ENCODE results near the gene SMC2. TPM values are rescaled to one million over a fixed set of nuclear protein-coding genes. Genes with fewer than 3 reads are reported as not detected.

SMC2 gene
- polyA plus RNA-seq (2013, experiment 1 of 4), result 34.2 TPM
- polyA plus RNA-seq (2013, experiment 2 of 4), result 35.1 TPM
- polyA plus RNA-seq (2013, experiment 3 of 4), result 25.9 TPM
- polyA plus RNA-seq (2013, experiment 4 of 4), result 27.2 TPM

- WGBS, 2 experiments, result 0 to 1% methylated on average over 58 of the region's 58 CpGs
- H3K4me1 ChIP-seq (ENCODE audit: control insufficient read depth, insufficient read depth, low read length), result peaks cover 7% of the 10 kb centered on the region
Observed at GRCh38 chr9:104093647-104094533, at the start of gene SMC2. Gene SMC2 (plus strand): TSS chr9:104094309. CDS start chr9:104095385, 1,076 bp downstream.

GRCh38 chr9:104068546-104068945, 25.6 kb upstream of the SMC2 start:
- H3K27me3 ChIP-seq (ENCODE audit: control insufficient read depth, insufficient read depth, low read length, poor library complexity, severe bottlenecking), result no peaks in the 10 kb centered on the region
- 80 to 88% methylated on average over 1 of the region's 1 CpG for WGBS, 2 experiments
- H3K4me3 ChIP-seq (ENCODE audit: insufficient read depth, low read depth, low read length), result no peak overlapping the region
- H3K36me3 ChIP-seq (ENCODE audit: control insufficient read depth, insufficient read depth, low read length), result no peaks in the 10 kb centered on the region
- H3K4me1 ChIP-seq (ENCODE audit: control insufficient read depth, insufficient read depth, low read length), result no peaks in the 10 kb centered on the region
- H3K27ac ChIP-seq (ENCODE audit: insufficient read depth, low read depth, low read length, poor library complexity, severe bottlenecking), result no peak overlapping the region
- H3K9me3 ChIP-seq (ENCODE audit: control insufficient read depth, low read length), result no peaks in the 10 kb centered on the region

More at GRCh38 chr9:104093647-104094533, at the start of gene SMC2:
- peak within 1 kb of the TSS; percentile 88 for H3K27ac ChIP-seq (ENCODE audit: insufficient read depth, low read depth, low read length, poor library complexity, severe bottlenecking)
- H3K27me3 ChIP-seq (ENCODE audit: control insufficient read depth, insufficient read depth, low read length, poor library complexity, severe bottlenecking), result no peaks in the 10 kb centered on the region
- peak within 1 kb of the TSS; percentile 69 for H3K4me3 ChIP-seq (ENCODE audit: insufficient read depth, low read depth, low read length)
- H3K36me3 ChIP-seq (ENCODE audit: control insufficient read depth, insufficient read depth, low read length), result no peaks in the 10 kb centered on the region
- H3K9me3 ChIP-seq (ENCODE audit: control insufficient read depth, low read length), result no peaks in the 10 kb centered on the region

- Histone ChIP-seq H3K27ac (ENCODE audit: insufficient read depth, low read depth, low read length, poor library complexity, severe bottlenecking) (no peak overlapping the region), H3K27me3 (ENCODE audit: control insufficient read depth, insufficient read depth, low read length, poor library complexity, severe bottlenecking) (no peaks in the 10 kb centered on the region), H3K36me3 (ENCODE audit: control insufficient read depth, insufficient read depth, low read length) (no peaks in the 10 kb centered on the region), H3K4me3 (ENCODE audit: insufficient read depth, low read depth, low read length) (no peak overlapping the region), H3K4me1 (ENCODE audit: control insufficient read depth, insufficient read depth, low read length) (no peaks in the 10 kb centered on the region), H3K9me3 (ENCODE audit: control insufficient read depth, low read length) (no peaks in the 10 kb centered on the region)
- 91 to 100% methylated on average over 1 of the region's 1 CpG for WGBS, 2 experiments
Observed at GRCh38 chr9:104069288-104069687, 24.8 kb upstream of the SMC2 start.

- 82 to 100% methylated on average over 1 of the region's 1 CpG for WGBS, 2 experiments
- Histone ChIP-seq H3K9me3 (ENCODE audit: control insufficient read depth, low read length) (no peaks in the 10 kb centered on the region), H3K36me3 (ENCODE audit: control insufficient read depth, insufficient read depth, low read length) (no peaks in the 10 kb centered on the region), H3K27ac (ENCODE audit: insufficient read depth, low read depth, low read length, poor library complexity, severe bottlenecking) (no peak overlapping the region), H3K4me3 (ENCODE audit: insufficient read depth, low read depth, low read length) (no peak overlapping the region), H3K4me1 (ENCODE audit: control insufficient read depth, insufficient read depth, low read length) (no peaks in the 10 kb centered on the region), H3K27me3 (ENCODE audit: control insufficient read depth, insufficient read depth, low read length, poor library complexity, severe bottlenecking) (no peaks in the 10 kb centered on the region)
Observed at GRCh38 chr9:104071589-104071988, 22.5 kb upstream of the SMC2 start.

GRCh38 chr9:104073098-104073769, 20.9 kb upstream of the SMC2 start:
- no peak overlapping the region for H3K27ac ChIP-seq (ENCODE audit: insufficient read depth, low read depth, low read length, poor library complexity, severe bottlenecking)
- no peaks in the 10 kb centered on the region for H3K4me1 ChIP-seq (ENCODE audit: control insufficient read depth, insufficient read depth, low read length)
- H3K4me3 ChIP-seq (ENCODE audit: insufficient read depth, low read depth, low read length), result no peak overlapping the region
- 48 to 87% methylated on average over 3 of the region's 3 CpGs for WGBS, 2 experiments
- H3K36me3 ChIP-seq (ENCODE audit: control insufficient read depth, insufficient read depth, low read length), result no peaks in the 10 kb centered on the region
- H3K27me3 ChIP-seq (ENCODE audit: control insufficient read depth, insufficient read depth, low read length, poor library complexity, severe bottlenecking), result no peaks in the 10 kb centered on the region
- peaks cover 2% of the 10 kb centered on the region for H3K9me3 ChIP-seq (ENCODE audit: control insufficient read depth, low read length)

- Histone ChIP-seq H3K27ac (ENCODE audit: insufficient read depth, low read depth, low read length, poor library complexity, severe bottlenecking) (no peak overlapping the region), H3K27me3 (ENCODE audit: control insufficient read depth, insufficient read depth, low read length, poor library complexity, severe bottlenecking) (no peaks in the 10 kb centered on the region), H3K4me3 (ENCODE audit: insufficient read depth, low read depth, low read length) (no peak overlapping the region), H3K36me3 (ENCODE audit: control insufficient read depth, insufficient read depth, low read length) (no peaks in the 10 kb centered on the region), H3K9me3 (ENCODE audit: control insufficient read depth, low read length) (peaks cover 4% of the 10 kb centered on the region), H3K4me1 (ENCODE audit: control insufficient read depth, insufficient read depth, low read length) (no peaks in the 10 kb centered on the region)
- WGBS, 2 experiments, result 91% methylated on average over 3 of the region's 3 CpGs
Observed at GRCh38 chr9:104073770-104074133, 20.4 kb upstream of the SMC2 start.

- Histone ChIP-seq H3K9me3 (ENCODE audit: control insufficient read depth, low read length) (peaks cover 4% of the 10 kb centered on the region), H3K4me3 (ENCODE audit: insufficient read depth, low read depth, low read length) (no peak overlapping the region), H3K36me3 (ENCODE audit: control insufficient read depth, insufficient read depth, low read length) (no peaks in the 10 kb centered on the region), H3K4me1 (ENCODE audit: control insufficient read depth, insufficient read depth, low read length) (no peaks in the 10 kb centered on the region), H3K27me3 (ENCODE audit: control insufficient read depth, insufficient read depth, low read length, poor library complexity, severe bottlenecking) (no peaks in the 10 kb centered on the region), H3K27ac (ENCODE audit: insufficient read depth, low read depth, low read length, poor library complexity, severe bottlenecking) (no peak overlapping the region)
- 60 to 61% methylated on average over 2 of the region's 2 CpGs for WGBS, 2 experiments
Observed at GRCh38 chr9:104074876-104075275, 19.2 kb upstream of the SMC2 start.

- H3K27me3 ChIP-seq (ENCODE audit: control insufficient read depth, insufficient read depth, low read length, poor library complexity, severe bottlenecking), result no peaks in the 10 kb centered on the region
- H3K9me3 ChIP-seq (ENCODE audit: control insufficient read depth, low read length), result peaks cover 7% of the 10 kb centered on the region
- no peak overlapping the region for H3K4me3 ChIP-seq (ENCODE audit: insufficient read depth, low read depth, low read length)
- 45 to 46% methylated on average over 2 of the region's 2 CpGs for WGBS, 2 experiments
- no peak overlapping the region for H3K27ac ChIP-seq (ENCODE audit: insufficient read depth, low read depth, low read length, poor library complexity, severe bottlenecking)
- no peaks in the 10 kb centered on the region for H3K36me3 ChIP-seq (ENCODE audit: control insufficient read depth, insufficient read depth, low read length)
- no peaks in the 10 kb centered on the region for H3K4me1 ChIP-seq (ENCODE audit: control insufficient read depth, insufficient read depth, low read length)
Observed at GRCh38 chr9:104075801-104076753, 18.0 kb upstream of the SMC2 start.

GRCh38 chr9:104078596-104078995, 15.5 kb upstream of the SMC2 start:
- Histone ChIP-seq H3K36me3 (ENCODE audit: control insufficient read depth, insufficient read depth, low read length) (no peaks in the 10 kb centered on the region), H3K9me3 (ENCODE audit: control insufficient read depth, low read length) (peaks cover 7% of the 10 kb centered on the region), H3K4me1 (ENCODE audit: control insufficient read depth, insufficient read depth, low read length) (no peaks in the 10 kb centered on the region), H3K27me3 (ENCODE audit: control insufficient read depth, insufficient read depth, low read length, poor library complexity, severe bottlenecking) (no peaks in the 10 kb centered on the region), H3K4me3 (ENCODE audit: insufficient read depth, low read depth, low read length) (no peak overlapping the region), H3K27ac (ENCODE audit: insufficient read depth, low read depth, low read length, poor library complexity, severe bottlenecking) (no peak overlapping the region)

Data from ectodermal cell (in vitro differentiated cells).